ENCODE measurements around the gene PCYT1A.
"Not testable (repeated sequence)": the region's sequence is repeated elsewhere in the genome, so short reads cannot be mapped to it uniquely, and the experiment has no call there.

The PCYT1A gene

GRCh38 chr3:196287440-196288140 lies at the start of gene PCYT1A:
Gene PCYT1A (minus strand): TSS chr3:196287726. CDS start chr3:196270531, 17,195 bp downstream.
- DNase-seq: peak; percentile 94

- DNase-seq: no peak
These were observed 49.0 kb upstream of the PCYT1A start for GRCh38 chr3:196336319-196337145.

- no peak for DNase-seq
These were observed 48.0 kb upstream of the PCYT1A start for GRCh38 chr3:196335503-196335948.

- no peak for DNase-seq
These were observed 47.5 kb upstream of the PCYT1A start for GRCh38 chr3:196334982-196335381.

- no peak for DNase-seq
These were observed 44.6 kb upstream of the PCYT1A start for GRCh38 chr3:196332168-196332567.

- DNase-seq: no peak
These were observed 39.9 kb upstream of the PCYT1A start for GRCh38 chr3:196327405-196327804.

- DNase-seq: no peak
These were observed 39.4 kb upstream of the PCYT1A start for GRCh38 chr3:196326936-196327335.

- peak; percentile 28 for DNase-seq
These were observed 36.2 kb upstream of the PCYT1A start for GRCh38 chr3:196323691-196324090.

- DNase-seq: no peak
These were observed 35.5 kb upstream of the PCYT1A start for GRCh38 chr3:196323016-196323415.

GRCh38 chr3:196321162-196321561 lies 33.6 kb upstream of the PCYT1A start:
- DNase-seq: no peak

GRCh38 chr3:196320137-196320536 lies 32.6 kb upstream of the PCYT1A start:
- no peak for DNase-seq

GRCh38 chr3:196317687-196318467 lies 30.4 kb upstream of the PCYT1A start, which contains the start of gene DYNLT2B:
Gene DYNLT2B (minus strand): TSS chr3:196318240. CDS start chr3:196318152, 88 bp downstream.
- DNase-seq: peak; percentile 92

GRCh38 chr3:196316799-196317686 lies 29.5 kb upstream of the PCYT1A start:
- DNase-seq: not testable (repeated sequence)

- DNase-seq: no peak
These were observed 28.3 kb upstream of the PCYT1A start for GRCh38 chr3:196315821-196316220.

- no peak for DNase-seq
These were observed 27.1 kb upstream of the PCYT1A start for GRCh38 chr3:196314597-196314996.

- not testable (repeated sequence) for DNase-seq
These were observed 26.6 kb upstream of the PCYT1A start for GRCh38 chr3:196314086-196314485.

GRCh38 chr3:196302960-196303359 lies 15.4 kb upstream of the PCYT1A start:
- not testable (repeated sequence) for DNase-seq

GRCh38 chr3:196302551-196302950 lies 15.0 kb upstream of the PCYT1A start:
- DNase-seq: not testable (repeated sequence)

- DNase-seq: no peak
These were observed 11.0 kb upstream of the PCYT1A start for GRCh38 chr3:196298521-196298920.

- no peak for DNase-seq
These were observed 4.9 kb upstream of the PCYT1A start for GRCh38 chr3:196292286-196292923.

- peak; percentile 68 for DNase-seq
These were observed 575 bp upstream of the PCYT1A start for GRCh38 chr3:196288141-196288460.

GRCh38 chr3:196287090-196287439 lies 461 bp downstream of the PCYT1A start:
- no peak for DNase-seq

Data from NCI-H2227 treated with DMSO at 0.1 percent for 48 hours (cell line).